ENCODE data around the gene HNRNPA3. TPM values are rescaled to one million over a fixed set of nuclear protein-coding genes. Genes with fewer than 3 reads are reported as not detected.

The HNRNPA3 gene
- total RNA-seq, 1 experiment from 2014 or later = 234 TPM

DNA sequence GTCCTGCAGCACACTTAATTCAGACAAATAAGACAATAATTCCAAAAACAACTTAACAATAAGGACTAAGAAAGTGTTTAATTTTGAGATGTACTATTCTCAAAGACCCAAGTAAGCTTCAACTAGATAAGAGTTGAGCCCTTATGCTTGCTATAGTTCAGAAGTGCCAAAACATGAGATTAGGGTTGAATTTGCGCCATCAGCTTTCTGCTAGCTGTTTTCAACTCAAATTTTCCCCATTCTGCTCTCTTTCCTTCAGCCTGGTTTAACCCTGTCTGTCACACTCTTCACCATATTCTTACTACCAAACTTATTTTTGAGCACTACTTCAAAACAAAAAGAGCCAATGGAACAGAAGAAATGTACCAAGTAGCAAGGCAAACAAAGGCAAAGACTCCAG, 47.8 kb downstream of the HNRNPA3 start:
- intact Hi-C loops (cut with micrococcal nuclease; ENCODE audit: unreplicated experiment) = loop anchor here (10.0 kb wide), 1 partner anchor 96 kb away; no protein-coding TSS in a partner anchor
- TF ChIP-seq, protein P1, sequence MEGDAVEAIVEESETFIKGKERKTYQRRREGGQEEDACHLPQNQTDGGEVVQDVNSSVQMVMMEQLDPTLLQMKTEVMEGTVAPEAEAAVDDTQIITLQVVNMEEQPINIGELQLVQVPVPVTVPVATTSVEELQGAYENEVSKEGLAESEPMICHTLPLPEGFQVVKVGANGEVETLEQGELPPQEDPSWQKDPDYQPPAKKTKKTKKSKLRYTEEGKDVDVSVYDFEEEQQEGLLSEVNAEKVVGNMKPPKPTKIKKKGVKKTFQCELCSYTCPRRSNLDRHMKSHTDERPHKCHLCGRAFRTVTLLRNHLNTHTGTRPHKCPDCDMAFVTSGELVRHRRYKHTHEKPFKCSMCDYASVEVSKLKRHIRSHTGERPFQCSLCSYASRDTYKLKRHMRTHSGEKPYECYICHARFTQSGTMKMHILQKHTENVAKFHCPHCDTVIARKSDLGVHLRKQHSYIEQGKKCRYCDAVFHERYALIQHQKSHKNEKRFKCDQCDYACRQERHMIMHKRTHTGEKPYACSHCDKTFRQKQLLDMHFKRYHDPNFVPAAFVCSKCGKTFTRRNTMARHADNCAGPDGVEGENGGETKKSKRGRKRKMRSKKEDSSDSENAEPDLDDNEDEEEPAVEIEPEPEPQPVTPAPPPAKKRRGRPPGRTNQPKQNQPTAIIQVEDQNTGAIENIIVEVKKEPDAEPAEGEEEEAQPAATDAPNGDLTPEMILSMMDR (IDR thresholded peaks at IDR 0.05; ENCODE audit: unreplicated experiment) = no peak
- no TSS peak for BruUV-seq (replicated peaks)
- Mint-ChIP-seq H3K27ac (ENCODE audit: unreplicated experiment) (peak overlapping the region; percentile 50), H3K4me3 (ENCODE audit: low read depth, unreplicated experiment) (peak overlapping the region; percentile 82), H3K27me3 (ENCODE audit: unreplicated experiment) (no peaks in the 10 kb centered on the region), H3K4me1 (ENCODE audit: low read depth, unreplicated experiment) (peaks cover 22% of the 10 kb centered on the region), H3K36me3 (ENCODE audit: insufficient read depth, unreplicated experiment) (peaks cover 91% of the 10 kb centered on the region), H3K9me3 (ENCODE audit: low read depth, unreplicated experiment) (no peaks in the 10 kb centered on the region)
- CTCF ChIA-PET = interaction anchor here (0.6 to 1.4 kb wide), 3 partner anchors 32 to 95 kb away, joined by 3 to 7 read pairs (median 3); no protein-coding TSS in a partner anchor
- no peak for DNase-seq

DNA sequence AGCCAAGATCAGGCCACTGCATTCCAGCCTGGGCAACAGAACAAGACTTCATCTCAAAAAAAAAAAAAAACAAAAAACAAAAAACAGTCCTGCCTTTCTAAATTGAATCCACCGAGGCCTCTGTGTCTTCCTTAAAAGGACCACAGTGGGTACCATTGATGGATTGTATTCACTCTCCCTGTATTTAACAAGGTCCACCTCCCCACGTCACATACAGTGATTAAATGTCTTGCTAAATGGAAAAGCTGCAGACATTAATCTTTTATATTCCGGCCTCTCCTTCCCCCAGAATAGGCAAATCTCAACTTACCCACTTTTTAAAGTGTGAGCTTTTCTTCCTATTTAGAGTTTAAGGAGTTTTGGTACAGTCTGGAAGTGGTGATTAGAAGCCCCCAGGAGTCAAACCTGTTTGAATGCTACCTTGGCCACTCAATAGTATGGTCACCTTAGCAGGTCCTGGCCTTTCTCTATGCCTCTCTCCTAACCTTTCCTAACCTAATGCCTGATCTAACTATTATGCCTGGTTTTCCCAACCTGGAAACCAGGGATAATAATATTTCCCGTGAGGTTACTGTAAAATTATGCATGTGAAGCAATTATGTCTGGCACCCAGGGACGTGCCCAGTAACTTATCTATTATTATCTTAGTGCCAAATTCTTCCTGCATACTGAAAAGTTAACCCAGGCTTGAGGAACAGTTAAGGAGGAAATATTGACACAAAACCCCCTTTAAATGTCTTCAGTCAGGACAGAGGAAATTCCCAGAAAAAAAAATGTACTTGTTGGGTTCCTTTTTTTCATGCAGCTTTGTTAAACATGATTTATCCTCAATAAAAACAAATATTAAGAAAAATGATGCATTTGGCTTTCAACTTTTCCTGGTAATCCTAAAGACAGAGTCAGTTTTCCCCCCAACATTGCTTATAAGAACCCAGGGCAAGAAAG, 48.8 kb downstream of the HNRNPA3 start:
- Mint-ChIP-seq H3K36me3 (ENCODE audit: insufficient read depth, unreplicated experiment) (peaks cover 91% of the 10 kb centered on the region), H3K4me1 (ENCODE audit: low read depth, unreplicated experiment) (peaks cover 19% of the 10 kb centered on the region), H3K27ac (ENCODE audit: unreplicated experiment) (peak overlapping the region; percentile 96), H3K4me3 (ENCODE audit: low read depth, unreplicated experiment) (peak overlapping the region; percentile 82), H3K9me3 (ENCODE audit: low read depth, unreplicated experiment) (no peaks in the 10 kb centered on the region), H3K27me3 (ENCODE audit: unreplicated experiment) (no peaks in the 10 kb centered on the region)
- TF ChIP-seq, protein P1 (IDR thresholded peaks at IDR 0.05; ENCODE audit: unreplicated experiment) = no peak
- no peak for DNase-seq
- CTCF ChIA-PET = interaction anchor here (1.4 kb wide), 1 partner anchor 96 kb away, joined by 7 read pairs; no protein-coding TSS in a partner anchor
- intact Hi-C loops (cut with micrococcal nuclease; ENCODE audit: unreplicated experiment) = loop anchor here (1.0 to 10.0 kb wide), 3 partner anchors 16 to 97 kb away; no protein-coding TSS in a partner anchor
- BruUV-seq (replicated peaks) = no TSS peak

DNA sequence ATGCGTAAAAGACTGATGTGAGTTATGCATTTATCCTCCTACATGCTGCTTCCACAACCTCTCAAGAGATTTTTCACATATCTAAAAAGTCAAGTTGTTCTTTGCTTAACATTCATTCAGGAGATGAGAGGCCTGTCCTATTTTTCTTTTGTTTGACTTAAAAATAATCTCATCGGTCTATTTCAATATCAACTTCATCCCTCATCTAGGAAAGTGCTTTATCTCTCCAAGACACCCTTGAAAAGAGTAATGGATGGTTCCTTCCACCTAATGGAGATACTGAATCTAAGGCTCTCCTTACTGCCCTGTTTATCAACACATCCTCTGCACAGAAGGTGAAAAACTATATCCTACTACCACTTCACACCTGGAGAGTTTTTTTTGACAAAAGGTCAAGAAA, 49.5 kb downstream of the HNRNPA3 start:
- Mint-ChIP-seq H3K4me1 (ENCODE audit: low read depth, unreplicated experiment) (peaks cover 19% of the 10 kb centered on the region), H3K27me3 (ENCODE audit: unreplicated experiment) (no peaks in the 10 kb centered on the region), H3K27ac (ENCODE audit: unreplicated experiment) (peak overlapping the region; percentile 96), H3K9me3 (ENCODE audit: low read depth, unreplicated experiment) (no peaks in the 10 kb centered on the region), H3K4me3 (ENCODE audit: low read depth, unreplicated experiment) (peak overlapping the region; percentile 82), H3K36me3 (ENCODE audit: insufficient read depth, unreplicated experiment) (peaks cover 89% of the 10 kb centered on the region)
- intact Hi-C loops (cut with micrococcal nuclease; ENCODE audit: unreplicated experiment) = loop anchor here (2.0 to 10.0 kb wide), 2 partner anchors 47 to 97 kb away; no protein-coding TSS in a partner anchor
- BruUV-seq (replicated peaks) = no TSS peak
- TF ChIP-seq, protein P1 (IDR thresholded peaks at IDR 0.05; ENCODE audit: unreplicated experiment) = no peak
- CTCF ChIA-PET = interaction anchor here (4.2 kb wide), 1 partner anchor 97 kb away, joined by 42 read pairs; no protein-coding TSS in a partner anchor
- no peak for DNase-seq

DNA sequence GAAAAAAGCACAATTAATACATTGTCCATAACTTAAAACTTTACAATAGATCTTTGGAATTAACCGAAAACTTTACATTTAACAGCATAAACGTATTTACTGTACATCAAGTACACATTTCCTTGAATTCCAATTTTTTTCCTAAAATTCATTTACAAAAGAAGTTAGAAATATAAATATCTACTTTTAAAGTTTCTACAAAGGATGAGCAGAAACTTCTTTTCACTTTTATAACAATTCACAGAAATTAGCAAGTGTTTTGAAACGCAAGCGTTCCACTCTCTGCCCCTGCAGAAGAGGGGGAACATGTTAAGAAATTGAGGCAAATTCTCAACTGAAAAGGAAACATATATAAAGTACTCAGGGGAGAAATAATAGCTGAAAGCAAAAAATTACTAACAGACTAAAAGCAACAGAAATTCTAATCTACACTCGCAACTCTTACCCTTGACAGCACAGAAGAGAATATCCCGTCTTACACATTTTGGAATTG, 50.4 kb downstream of the HNRNPA3 start:
- TF ChIP-seq, protein P1 (IDR thresholded peaks at IDR 0.05; ENCODE audit: unreplicated experiment) = no peak
- CTCF ChIA-PET = interaction anchor here (0.6 to 4.2 kb wide), 8 partner anchors 8 to 299 kb away, joined by 3 to 42 read pairs (median 4); no protein-coding TSS in a partner anchor
- intact Hi-C loops (cut with micrococcal nuclease; ENCODE audit: unreplicated experiment) = loop anchor here (1.0 to 10.0 kb wide), 4 partner anchors 21 to 98 kb away; no protein-coding TSS in a partner anchor
- Mint-ChIP-seq H3K9me3 (ENCODE audit: low read depth, unreplicated experiment) (no peaks in the 10 kb centered on the region), H3K27ac (ENCODE audit: unreplicated experiment) (peak overlapping the region; percentile 96), H3K4me3 (ENCODE audit: low read depth, unreplicated experiment) (peak overlapping the region; percentile 82), H3K36me3 (ENCODE audit: insufficient read depth, unreplicated experiment) (peaks cover 84% of the 10 kb centered on the region), H3K4me1 (ENCODE audit: low read depth, unreplicated experiment) (peaks cover 23% of the 10 kb centered on the region), H3K27me3 (ENCODE audit: unreplicated experiment) (no peaks in the 10 kb centered on the region)
- DNase-seq = no peak
- BruUV-seq (replicated peaks) = TSS peak; percentile 43

Measured in Calu3 (cell line).